IMR-90 (cell line): Measurements from ENCODE around the gene ADARB2. TPM values are rescaled to one million over a fixed set of nuclear protein-coding genes. Genes with fewer than 3 reads are reported as not detected.

ENCODE experiments used
- ATAC-seq: fragments of 200-7000 bp; cut with Tn5 transposase; 2 replicates; pipeline ENCODE4 v1.9.1; 2020; ENCODE audit warnings: low read depth, mild to moderate bottlenecking, moderate library complexity
- BruUV-seq: library from RNA; stranded (reverse); fragments of 400-500 nt; replicated peaks from 2 replicates; lab custom pipeline; 2021; lab: Mats Ljungman, UMichigan
- CTCF ChIA-PET: fragments of 300-600 bp; formaldehyde crosslinking; extraction: SDS; loops from one replicate; lab custom pipeline; 2021; ENCODE audit warnings: antibody characterized with exemption; lab: Yijun Ruan, JAX
- POLR2A ChIA-PET: fragments of 300-600 bp; sonication (Branson Sonifier 250); formaldehyde crosslinking; loops from one replicate; lab custom pipeline; 2022; ENCODE audit warnings: antibody characterized with exemption; ENCODE audit not compliant: unreplicated experiment; lab: Charles Lee
- DNase-seq: peaks from one replicate; pipeline ENCODE4 v3.0.0; 2013
- H2AFZ ChIP-seq: replicated peaks from 2 replicates; pipeline ENCODE3; 2013; ENCODE audit warnings: low read length, mild to moderate bottlenecking; ENCODE audit not compliant: poor library complexity
- H2AK5ac ChIP-seq: 2 replicates; pipeline ENCODE4 v1.6.1; 2013; ENCODE audit warnings: low read depth, low read length, inconsistent platforms
- H2AK9ac ChIP-seq: replicated peaks from 2 replicates; pipeline ENCODE3; 2013; ENCODE audit warnings: mild to moderate bottlenecking, low read depth, low read length, moderate library complexity; ENCODE audit not compliant: poor library complexity
- H2BK120ac ChIP-seq: 2 replicates; pipeline ENCODE4 v1.6.1; 2013; ENCODE audit warnings: low read depth, low read length, inconsistent platforms
- H2BK15ac ChIP-seq: 3 replicates; pipeline ENCODE4 v1.6.1; 2013; ENCODE audit warnings: low read depth, low read length, inconsistent platforms
- H2BK20ac ChIP-seq: 2 replicates; pipeline ENCODE4 v1.6.1; 2013; ENCODE audit warnings: low read depth, mild to moderate bottlenecking, inconsistent platforms, low read length, moderate library complexity
- H2BK5ac ChIP-seq: 2 replicates; pipeline ENCODE4 v1.6.1; 2013; ENCODE audit warnings: mild to moderate bottlenecking, low read depth, low read length, inconsistent platforms; ENCODE audit not compliant: poor library complexity, severe bottlenecking
- H3K14ac ChIP-seq: replicated peaks from 2 replicates; pipeline ENCODE4 v1.6.1; 2013; ENCODE audit warnings: low read depth, low read length, inconsistent platforms
- H3K18ac ChIP-seq: 2 replicates; pipeline ENCODE4 v1.6.1; 2013; ENCODE audit warnings: low read depth, low read length, control low read depth
- H3K23ac ChIP-seq: 2 replicates; pipeline ENCODE4 v1.6.1; 2013; ENCODE audit warnings: low read depth, low read length, inconsistent platforms
- H3K27ac ChIP-seq: 2 replicates; pipeline ENCODE4 v1.5.1; 2013; ENCODE audit warnings: mild to moderate bottlenecking, control low read depth, low read length; ENCODE audit not compliant: insufficient read depth
- H3K27me3 ChIP-seq: 2 replicates; pipeline ENCODE4 v1.6.1; 2013; ENCODE audit warnings: low read length; ENCODE audit not compliant: control insufficient read depth, insufficient read depth
- H3K36me3 ChIP-seq: 2 replicates; pipeline ENCODE4 v1.6.1; 2013; ENCODE audit warnings: low read length, mixed read lengths; ENCODE audit not compliant: control insufficient read depth, insufficient read depth
- H3K4ac ChIP-seq: 2 replicates; pipeline ENCODE4 v1.6.1; 2013; ENCODE audit warnings: low read depth, low read length, inconsistent platforms
- H3K4me1 ChIP-seq: 2 replicates; pipeline ENCODE4 v1.6.1; 2013; ENCODE audit warnings: low read length, mixed read lengths; ENCODE audit not compliant: control insufficient read depth, insufficient read depth
- H3K4me2 ChIP-seq: 2 replicates; pipeline ENCODE4 v1.6.1; 2013; ENCODE audit warnings: low read depth, mild to moderate bottlenecking, control low read depth, low read length, moderate library complexity
- H3K4me3 ChIP-seq: 2 replicates; pipeline ENCODE4 v1.5.1; 2013; ENCODE audit warnings: low read depth, mild to moderate bottlenecking, control low read depth, low read length, moderate library complexity; ENCODE audit not compliant: insufficient read depth
- H3K56ac ChIP-seq: 2 replicates; pipeline ENCODE4 v1.6.1; 2013; ENCODE audit warnings: low read length, inconsistent platforms; ENCODE audit not compliant: insufficient read depth; ENCODE audit errors: extremely low read depth
- H3K79me1 ChIP-seq, 2 experiments: 2 replicates each; pipeline ENCODE4 v1.6.1; 2013; ENCODE audit warnings: low read length in 2 of 2, inconsistent platforms in 1 of 2, low read depth in 1 of 2
- H3K9ac ChIP-seq: 2 replicates; pipeline ENCODE4 v1.6.1; 2013; ENCODE audit warnings: low read depth, low read length, control low read depth
- H3K9me1 ChIP-seq: 2 replicates; pipeline ENCODE4 v1.6.1; 2013; ENCODE audit warnings: low read length, inconsistent platforms; ENCODE audit not compliant: insufficient read depth
- H3K9me3 ChIP-seq: 2 replicates; pipeline ENCODE4 v1.6.1; 2013; ENCODE audit warnings: low read length; ENCODE audit not compliant: control insufficient read depth, insufficient read depth
- H4K20me1 ChIP-seq: 2 replicates; pipeline ENCODE4 v1.6.1; 2013; ENCODE audit warnings: low read length, inconsistent platforms; ENCODE audit not compliant: insufficient read depth
- H4K5ac ChIP-seq: 2 replicates; pipeline ENCODE4 v1.6.1; 2013; ENCODE audit warnings: mild to moderate bottlenecking, low read depth, low read length, control low read depth
- H4K8ac ChIP-seq, 2 experiments: 2 replicates each; pipeline ENCODE4 v1.6.1; 2013; ENCODE audit warnings: low read depth in 2 of 2, low read length in 2 of 2, control low read depth in 1 of 2, inconsistent platforms in 1 of 2
- H4K91ac ChIP-seq: 2 replicates; pipeline ENCODE4 v1.6.1; 2013; ENCODE audit warnings: low read depth, low read length, inconsistent platforms; ENCODE audit not compliant: insufficient read depth
- BHLHE40 ChIP-seq: fragments of 150-350 bp; IDR thresholded peaks from 2 replicates; pipeline ENCODE4 v1.6.1; 2016; ENCODE audit warnings: mild to moderate bottlenecking, low read depth, low read length
- CEBPB ChIP-seq: IDR thresholded peaks from 2 replicates; pipeline ENCODE4 v1.6.1; 2012; ENCODE audit warnings: low read depth, low read length, improper control_type of control experiment
- CHD1 ChIP-seq: IDR thresholded peaks from 2 replicates; pipeline ENCODE4 v1.6.1; 2012; ENCODE audit warnings: low read depth, low read length, improper control_type of control experiment
- CTCF ChIP-seq: conservative IDR thresholded peaks from 2 replicates; pipeline ENCODE4 v1.5.1; 2012; ENCODE audit warnings: mild to moderate bottlenecking, low read depth, low read length, improper control_type of control experiment
- ELK1 ChIP-seq: fragments of 150-350 bp; IDR thresholded peaks from 2 replicates; pipeline ENCODE4 v1.6.1; 2016; ENCODE audit warnings: low read depth, mild to moderate bottlenecking, low read length, moderate library complexity, borderline replicate concordance
- FOS ChIP-seq: fragments of 150-350 bp; IDR thresholded peaks from 2 replicates; pipeline ENCODE4 v1.6.1; 2016; ENCODE audit warnings: low read depth, low read length
- MAFK ChIP-seq: IDR thresholded peaks from 2 replicates; pipeline ENCODE4 v1.6.1; 2012; ENCODE audit warnings: low read depth, low read length, improper control_type of control experiment
- MAZ ChIP-seq: IDR thresholded peaks from 2 replicates; pipeline ENCODE4 v1.6.1; 2012; ENCODE audit warnings: low read depth, mild to moderate bottlenecking, low read length, improper control_type of control experiment, moderate library complexity, borderline replicate concordance
- MXI1 ChIP-seq: IDR thresholded peaks from 2 replicates; pipeline ENCODE4 v1.6.1; 2012; ENCODE audit warnings: low read depth, mild to moderate bottlenecking, low read length, moderate library complexity, borderline replicate concordance
- NFE2L2 ChIP-seq: fragments of 150-350 bp; IDR thresholded peaks from 2 replicates; pipeline ENCODE4 v1.6.1; 2016; ENCODE audit warnings: low read depth, mild to moderate bottlenecking, low read length
- POLR2A ChIP-seq: IDR thresholded peaks from 2 replicates; pipeline ENCODE4 v1.6.1; 2012; ENCODE audit warnings: mild to moderate bottlenecking, low read depth, low read length
- RAD21 ChIP-seq: IDR thresholded peaks from 2 replicates; pipeline ENCODE4 v1.6.1; 2012; ENCODE audit warnings: low read length, improper control_type of control experiment
- RCOR1 ChIP-seq: IDR thresholded peaks from 2 replicates; pipeline ENCODE4 v1.6.1; 2012; ENCODE audit warnings: mild to moderate bottlenecking, low read length, improper control_type of control experiment; ENCODE audit not compliant: insufficient replicate concordance
- RFX5 ChIP-seq: IDR thresholded peaks from 2 replicates; pipeline ENCODE4 v1.8.0; 2012; ENCODE audit warnings: low read depth, mild to moderate bottlenecking, low read length, moderate library complexity
- SMC3 ChIP-seq: fragments of 150-350 bp; IDR thresholded peaks from 2 replicates; pipeline ENCODE4 v1.6.1; 2016; ENCODE audit warnings: low read depth, mild to moderate bottlenecking, antibody characterized with exemption, low read length, moderate library complexity
- USF2 ChIP-seq: fragments of 150-350 bp; IDR thresholded peaks from 2 replicates; pipeline ENCODE4 v1.6.1; 2017; ENCODE audit warnings: mild to moderate bottlenecking, antibody characterized with exemption, low read length, low read depth
- WGBS, 2 experiments: methylation state at CpG; one replicate each; pipeline versions ENCODE4 v1.1.5 to v1.1.7; 2013; ENCODE audit warnings: missing lambda C conversion rate in 2 of 2; ENCODE audit not compliant: insufficient read length in 1 of 2; ENCODE audit errors: extremely low coverage in 2 of 2; 5-methylcytosine and 5-hydroxymethylcytosine counted together
- dilution Hi-C: fragments of 300-500 bp; cut with HindIII; formaldehyde crosslinking; loops from one replicate; pipeline ENCODE4 v1.14.3; 2018; ENCODE audit warnings: low sequenced_read_pairs; ENCODE audit not compliant: unreplicated experiment
- in situ Hi-C: fragments of 300-500 bp; cut with MboI; formaldehyde crosslinking; loops from 3 replicates; pipeline ENCODE4 v1.14.3; 2019; ENCODE audit warnings: low sequenced_read_pairs, inconsistent platforms, mixed read lengths
- intact Hi-C: fragments of 100-400 bp; cut with micrococcal nuclease; formaldehyde crosslinking; loops from 2 replicates; pipeline ENCODE4 v1.10.0; 2022
- polyA plus RNA-seq, 3 experiments: library from polyadenylated mRNA; depleted of rRNA; stranded (reverse); fragments of >200 nt; gene quantifications; 2 replicates each; pipeline ENCODE4 v1.2.3, GENCODE V29; 2012; ENCODE audit warnings: low replicate concordance in 1 of 3
- total RNA-seq: library from RNA; depleted of rRNA; stranded (reverse); fragments of >200 nt; gene quantifications from 2 replicates; pipeline ENCODE4 v1.2.3, GENCODE V29; 2012

ADARB2 gene
- total and polyA plus RNA-seq, 2 of the 4 experiments (the other 2 are of a cell fraction), result not detected

- no peak overlapping the region for H2AK5ac ChIP-seq
- H3K9me1 ChIP-seq, result no peaks in the 10 kb centered on the region
- no peak overlapping the region for H2AK9ac ChIP-seq
- POLR2A ChIA-PET, result no interaction called here
- H3K18ac ChIP-seq, result no peak overlapping the region
- H4K20me1 ChIP-seq, result no peaks in the 10 kb centered on the region
- H3K9me3 ChIP-seq, result peaks cover 27% of the 10 kb centered on the region
- TF ChIP-seq USF2 (no peak), CEBPB (no peak), BHLHE40 (no peak), MXI1 (no peak), NFE2L2 (no peak), SMC3 (no peak), FOS (no peak), CTCF (no peak), RCOR1 (no peak), ELK1 (no peak), CHD1 (no peak), MAZ (no peak), RFX5 (no peak), RAD21 (no peak), POLR2A (no peak), MAFK (no peak)
- no peak overlapping the region for H3K4ac ChIP-seq
- intact Hi-C loops, result no loop called here
- no peak overlapping the region for H4K91ac ChIP-seq
- H2BK20ac ChIP-seq, result no peak overlapping the region
- no peak overlapping the region for H2BK15ac ChIP-seq
- no peaks in the 10 kb centered on the region for H3K4me1 ChIP-seq
- DNase-seq (no peak), ATAC-seq (no peak)
- no peaks in the 10 kb centered on the region for H3K36me3 ChIP-seq
- no peaks in the 10 kb centered on the region for H3K79me1 ChIP-seq
- BruUV-seq, result no TSS peak
- H2BK120ac ChIP-seq, result no peak overlapping the region
- no peak overlapping the region for H3K56ac ChIP-seq
- H4K8ac ChIP-seq, result no peak overlapping the region
- H3K27me3 ChIP-seq, result no peaks in the 10 kb centered on the region
- H3K4me2 ChIP-seq, result no peak overlapping the region
- dilution Hi-C loops, result no loop called here
- no peak overlapping the region for H3K27ac ChIP-seq
- no peak overlapping the region for H3K9ac ChIP-seq
- H4K5ac ChIP-seq, result no peak overlapping the region
- H3K23ac ChIP-seq, result no peak overlapping the region
- in situ Hi-C loops, result no loop called here
- CTCF ChIA-PET, result no interaction called here
- H3K14ac ChIP-seq, result no peak overlapping the region
- H2BK5ac ChIP-seq, result no peak overlapping the region
- no peak overlapping the region for H3K4me3 ChIP-seq
- no CpG with 5 or more reads among the region's 6 CpGs for WGBS, 2 experiments
- no peak overlapping the region for H2AFZ ChIP-seq
These were observed 413.4 kb downstream of the ADARB2 start for GRCh38 chr10:1323951-1324350.
